HG03066 (cell line): ENCODE measurements around the gene PPM1N.
A peak's percentile ranks its signal among the peaks of the same experiment; 100 is the strongest.

Experiments used
- ATAC-seq: cut with Tn5 transposase; IDR thresholded peaks from one replicate; pipeline ENCODE4 v1.9.1; 2021; ENCODE audit warnings: low read depth; ENCODE audit not compliant: unreplicated experiment

PPM1N gene, protein sequence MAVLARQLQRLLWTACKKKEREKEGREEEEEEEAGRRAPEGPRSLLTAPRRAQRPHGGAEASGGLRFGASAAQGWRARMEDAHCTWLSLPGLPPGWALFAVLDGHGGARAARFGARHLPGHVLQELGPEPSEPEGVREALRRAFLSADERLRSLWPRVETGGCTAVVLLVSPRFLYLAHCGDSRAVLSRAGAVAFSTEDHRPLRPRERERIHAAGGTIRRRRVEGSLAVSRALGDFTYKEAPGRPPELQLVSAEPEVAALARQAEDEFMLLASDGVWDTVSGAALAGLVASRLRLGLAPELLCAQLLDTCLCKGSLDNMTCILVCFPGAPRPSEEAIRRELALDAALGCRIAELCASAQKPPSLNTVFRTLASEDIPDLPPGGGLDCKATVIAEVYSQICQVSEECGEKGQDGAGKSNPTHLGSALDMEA

DNA sequence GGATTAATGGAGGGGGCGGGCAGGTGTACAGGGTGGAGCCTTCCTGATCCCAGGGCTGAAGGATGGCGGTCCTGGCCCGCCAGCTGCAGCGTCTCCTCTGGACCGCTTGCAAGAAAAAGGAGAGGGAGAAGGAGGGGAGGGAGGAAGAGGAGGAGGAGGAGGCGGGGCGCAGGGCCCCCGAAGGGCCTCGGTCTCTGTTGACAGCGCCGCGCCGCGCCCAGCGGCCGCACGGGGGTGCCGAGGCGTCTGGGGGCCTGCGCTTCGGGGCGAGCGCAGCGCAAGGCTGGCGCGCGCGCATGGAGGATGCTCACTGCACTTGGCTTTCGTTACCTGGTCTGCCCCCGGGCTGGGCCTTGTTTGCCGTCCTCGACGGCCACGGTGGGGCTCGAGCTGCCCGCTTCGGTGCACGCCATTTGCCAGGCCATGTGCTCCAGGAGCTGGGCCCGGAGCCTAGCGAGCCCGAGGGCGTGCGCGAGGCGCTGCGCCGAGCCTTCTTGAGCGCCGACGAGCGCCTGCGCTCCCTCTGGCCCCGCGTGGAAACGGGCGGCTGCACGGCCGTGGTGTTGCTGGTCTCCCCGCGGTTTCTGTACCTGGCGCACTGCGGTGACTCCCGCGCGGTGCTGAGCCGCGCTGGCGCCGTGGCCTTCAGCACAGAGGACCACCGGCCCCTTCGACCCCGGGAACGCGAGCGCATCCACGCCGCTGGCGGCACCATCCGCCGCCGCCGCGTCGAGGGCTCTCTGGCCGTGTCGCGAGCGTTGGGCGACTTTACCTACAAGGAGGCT lies at the start of gene PPM1N:
Gene PPM1N (plus strand): TSS at position 33 of the 785 bp plus-strand sequence. CDS start 30 bp downstream, at position 63.
- ATAC-seq, result no peak

DNA sequence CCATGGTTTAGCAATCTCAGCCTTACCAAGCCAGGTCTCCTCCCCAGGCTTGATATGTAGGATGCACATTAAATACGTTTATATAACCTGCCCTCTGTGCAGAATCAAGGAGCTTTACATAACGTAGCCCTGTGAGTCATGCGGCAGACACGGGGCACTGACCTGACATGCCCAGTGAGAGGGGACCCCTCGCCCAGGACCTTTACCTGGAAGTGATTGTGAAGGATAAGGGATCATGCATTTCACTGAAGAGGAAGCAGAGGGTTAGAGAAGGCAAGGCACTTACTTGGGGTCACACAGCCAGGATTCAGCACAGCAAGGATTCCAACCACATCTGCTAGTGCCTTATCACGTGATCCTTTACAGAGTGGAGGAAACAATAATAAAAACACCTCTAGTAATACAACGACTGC lies 49.4 kb upstream of the PPM1N start:
- no peak for ATAC-seq

DNA sequence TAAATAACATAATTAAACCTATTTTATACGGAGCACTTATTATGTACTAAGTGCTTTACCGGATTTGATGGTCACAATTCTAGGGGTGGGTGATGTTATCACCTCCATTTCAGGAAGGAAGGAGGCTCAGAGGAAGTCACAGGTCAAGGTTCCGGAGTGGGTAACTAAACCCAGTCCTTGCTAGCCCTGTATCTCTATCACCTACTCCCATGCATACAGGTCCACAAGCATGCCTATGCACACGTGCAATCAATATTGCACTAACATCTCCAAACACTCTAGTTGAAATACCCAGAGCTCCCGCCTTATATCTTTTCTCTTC lies 48.3 kb upstream of the PPM1N start:
- no peak for ATAC-seq

DNA sequence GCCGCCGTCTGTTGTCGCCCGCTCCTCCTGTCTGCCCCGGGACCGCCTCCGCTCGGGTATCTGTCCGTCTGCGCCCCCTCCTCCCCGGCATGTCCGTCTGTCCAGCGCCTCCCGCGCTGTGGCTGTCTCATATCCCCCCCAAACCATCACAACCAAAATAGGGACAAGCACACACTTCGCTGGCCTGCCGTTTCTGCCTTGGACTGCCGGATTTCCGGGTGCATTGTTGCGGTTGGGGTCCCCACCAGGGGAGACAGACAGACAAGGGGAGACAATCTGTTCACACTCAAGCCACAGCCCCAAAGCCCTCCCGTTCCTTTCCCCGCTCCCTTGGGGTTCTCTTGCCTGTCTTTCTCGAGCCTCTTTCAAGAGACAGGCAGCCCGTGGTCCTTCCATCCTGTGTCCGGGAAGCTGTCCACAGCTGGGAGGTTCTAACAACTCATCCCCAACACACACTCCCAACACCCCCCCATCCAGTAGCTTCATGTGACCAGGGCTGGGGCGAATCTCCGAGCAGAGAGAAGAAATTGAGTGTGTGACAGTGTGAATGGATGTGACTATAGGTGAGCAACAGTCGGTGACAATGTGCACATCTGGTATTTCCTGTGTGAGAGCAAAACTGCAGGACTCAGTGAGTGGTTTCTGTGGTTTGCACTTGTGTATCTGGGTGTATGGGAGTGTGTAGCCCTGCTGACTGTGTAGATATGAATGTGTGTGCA lies 47.0 kb upstream of the PPM1N start:
- no peak for ATAC-seq

DNA sequence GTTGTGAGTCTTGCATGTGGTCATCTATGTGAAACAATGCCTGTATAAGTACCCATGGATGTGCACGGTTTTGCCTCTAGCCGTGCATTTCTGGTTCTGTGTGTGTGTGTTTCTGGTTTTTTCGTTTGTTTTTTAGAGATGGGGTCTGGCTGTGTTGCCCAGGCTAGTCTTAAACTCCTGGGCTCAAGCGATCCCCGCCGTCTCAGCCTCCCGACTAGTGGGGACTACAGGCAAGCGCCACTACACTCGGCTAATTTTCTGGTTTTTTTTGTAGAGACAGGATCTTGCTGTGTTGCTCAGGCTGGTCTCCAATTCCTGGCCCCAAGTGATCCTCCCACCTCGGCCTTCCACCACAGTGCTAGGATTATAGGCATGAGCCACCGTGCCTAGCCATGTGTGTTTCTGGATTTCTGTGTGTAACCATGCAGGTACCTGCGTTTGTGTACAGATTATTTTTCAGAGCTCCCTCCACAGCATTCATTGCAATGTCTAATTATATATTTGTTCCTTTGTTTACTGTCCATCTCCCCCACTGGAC lies 46.3 kb upstream of the PPM1N start:
- ATAC-seq, result no peak

DNA sequence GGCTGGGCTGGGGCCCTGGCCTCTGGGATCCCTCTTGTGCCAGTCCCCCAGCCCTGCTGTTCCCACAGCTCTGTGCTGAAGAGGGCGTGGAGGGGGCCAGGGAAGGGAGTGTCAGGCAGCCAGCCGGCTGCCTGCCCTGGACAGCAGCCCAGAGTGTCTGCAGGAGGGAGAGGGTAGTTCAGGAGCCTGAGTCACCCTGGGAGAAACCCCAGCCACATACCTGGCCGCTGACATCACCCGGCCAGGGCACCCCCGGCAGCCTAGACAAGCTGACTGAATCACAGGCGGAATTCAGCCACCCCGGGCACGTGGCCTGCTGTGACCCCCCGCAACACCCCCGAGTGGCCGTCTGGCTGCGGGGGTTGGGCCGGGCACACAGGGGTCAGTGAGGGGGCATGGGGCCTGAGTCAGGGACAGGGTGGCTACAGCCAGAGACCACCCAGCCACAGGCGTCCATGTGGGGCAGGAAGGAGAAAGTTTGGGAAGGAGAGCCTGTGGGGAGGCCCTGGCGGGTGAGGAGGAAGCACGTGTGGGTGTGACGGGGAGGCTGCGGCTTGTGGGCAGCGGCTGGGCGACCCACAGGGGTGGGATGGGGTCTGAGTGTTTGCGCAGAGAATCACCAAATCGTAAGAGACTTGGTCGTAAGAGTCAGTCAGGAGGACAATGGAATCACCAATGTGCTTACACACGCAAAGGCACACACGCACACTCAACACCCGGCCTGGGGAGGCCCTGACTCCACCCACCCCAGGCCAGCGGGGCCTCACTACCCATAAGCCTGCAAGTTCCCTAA lies 42.3 kb upstream of the PPM1N start:
- ATAC-seq, result no peak

DNA sequence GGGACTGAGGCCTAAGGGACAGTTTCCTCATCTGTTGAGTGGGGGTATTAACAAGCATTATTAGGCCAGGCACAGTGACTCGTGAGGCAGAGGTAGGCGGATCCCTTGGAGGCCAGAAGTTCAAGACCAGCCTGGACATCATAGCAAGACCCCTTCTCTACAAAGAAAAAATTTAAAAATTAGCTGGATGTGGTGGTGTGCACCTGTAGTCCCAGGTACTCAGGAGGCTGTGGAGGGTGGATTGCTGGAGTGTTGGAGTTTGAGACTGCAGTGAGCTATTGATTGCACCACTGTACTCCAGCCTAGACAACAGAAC lies 41.8 kb upstream of the PPM1N start:
- ATAC-seq, result no peak

DNA sequence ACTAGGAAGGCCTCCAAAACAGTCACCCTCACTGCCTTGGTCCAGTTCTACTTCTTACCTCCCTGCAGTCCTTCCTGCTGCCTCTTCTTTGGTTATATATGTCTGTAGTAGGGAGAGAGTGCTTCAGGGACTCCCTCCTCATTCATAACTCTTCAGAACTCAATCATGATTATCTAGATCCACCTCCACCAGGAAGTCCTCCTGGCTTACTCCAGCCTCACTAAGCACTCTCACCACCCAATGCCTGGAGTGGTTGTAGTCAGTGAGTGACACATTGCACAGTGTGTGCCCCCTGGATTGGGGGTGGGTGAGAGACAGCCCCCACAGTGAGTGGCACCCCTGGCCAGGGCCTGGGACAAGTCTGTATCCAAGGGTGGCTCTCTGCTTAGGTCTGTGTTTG lies 40.5 kb upstream of the PPM1N start:
- ATAC-seq, result no peak

DNA sequence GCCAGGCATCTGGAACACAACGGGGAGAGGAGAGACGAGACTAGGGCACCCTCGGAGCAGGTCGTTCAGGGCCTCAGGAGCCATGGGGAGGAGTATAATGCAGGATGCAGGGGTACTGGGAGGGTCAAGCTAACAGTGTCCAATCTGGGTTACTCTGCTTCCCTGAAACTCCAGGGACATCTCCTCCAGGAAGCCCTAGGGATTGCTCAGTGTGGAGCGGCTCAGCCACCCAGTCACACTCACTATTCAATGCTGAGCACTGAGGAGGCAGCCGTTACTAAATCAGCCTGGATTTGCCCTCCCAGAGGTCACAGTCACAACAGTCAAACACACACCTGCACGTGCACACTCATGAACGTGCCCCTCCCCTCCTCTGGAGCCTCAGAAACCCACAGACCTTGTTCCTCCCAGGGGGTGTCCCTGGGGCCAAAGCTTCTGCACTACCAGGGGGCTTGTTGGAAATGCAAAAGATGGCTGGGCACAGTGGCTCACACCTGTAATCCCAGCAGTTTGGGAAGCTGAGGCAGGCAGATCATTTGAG lies 37.4 kb upstream of the PPM1N start:
- no peak for ATAC-seq

DNA sequence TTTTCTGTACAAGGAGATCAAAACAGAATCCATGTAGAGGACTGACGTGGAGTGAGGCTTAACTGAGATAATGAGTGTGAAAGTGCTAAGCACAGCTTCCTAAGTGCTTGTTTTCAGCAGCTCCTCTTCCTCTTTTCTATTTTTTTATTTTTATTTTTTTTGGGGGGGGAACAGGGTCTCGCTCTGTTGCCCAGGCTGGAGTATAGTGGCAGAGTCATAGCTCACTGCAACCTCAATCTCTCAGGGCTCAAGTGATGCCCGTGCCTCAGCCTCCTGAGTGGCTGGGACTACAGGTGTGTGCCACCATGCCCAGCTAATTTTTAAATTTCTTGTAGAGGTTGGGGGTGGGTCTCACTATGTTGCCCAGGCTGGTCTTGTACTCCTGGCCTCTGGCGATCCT lies 36.1 kb upstream of the PPM1N start:
- ATAC-seq, result no peak

DNA sequence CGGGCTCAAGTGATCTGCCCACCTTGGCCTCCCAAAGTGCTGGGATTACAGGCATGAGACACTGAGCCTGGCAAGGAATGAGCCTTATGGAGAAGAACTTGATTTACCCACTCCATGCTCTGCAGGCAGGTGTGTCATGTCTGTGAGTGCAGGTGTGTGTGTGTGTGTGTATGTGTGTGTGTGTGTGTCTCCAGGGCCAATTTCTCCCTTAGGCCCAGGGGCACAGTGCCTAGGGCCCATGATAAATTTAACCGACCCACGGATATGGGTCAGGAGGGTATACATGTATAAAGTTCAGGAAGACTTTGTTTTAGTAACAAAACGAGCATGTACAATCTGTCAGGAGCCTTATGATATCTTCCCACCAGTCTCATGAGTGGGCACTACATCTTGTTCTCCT lies 35.0 kb upstream of the PPM1N start:
- no peak for ATAC-seq

DNA sequence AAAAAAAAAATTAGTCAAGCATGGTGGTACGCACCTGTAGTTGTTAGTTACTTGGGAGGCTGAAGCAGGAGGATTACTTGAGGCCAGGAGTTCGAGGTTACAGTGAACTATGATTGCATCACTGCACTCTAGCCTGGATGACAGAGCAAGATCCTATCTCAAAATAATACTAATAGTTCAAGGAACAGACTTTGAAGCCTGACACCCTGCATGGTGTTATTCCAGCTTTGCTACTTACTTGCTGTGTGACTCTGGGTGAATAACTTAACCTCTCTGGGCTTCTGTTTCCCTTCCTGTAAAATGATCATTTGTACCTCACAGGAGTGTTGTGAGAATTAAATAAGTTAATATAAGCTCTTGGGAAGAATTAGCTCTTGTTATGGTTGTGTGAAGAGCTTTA lies 34.0 kb upstream of the PPM1N start:
- no peak for ATAC-seq

DNA sequence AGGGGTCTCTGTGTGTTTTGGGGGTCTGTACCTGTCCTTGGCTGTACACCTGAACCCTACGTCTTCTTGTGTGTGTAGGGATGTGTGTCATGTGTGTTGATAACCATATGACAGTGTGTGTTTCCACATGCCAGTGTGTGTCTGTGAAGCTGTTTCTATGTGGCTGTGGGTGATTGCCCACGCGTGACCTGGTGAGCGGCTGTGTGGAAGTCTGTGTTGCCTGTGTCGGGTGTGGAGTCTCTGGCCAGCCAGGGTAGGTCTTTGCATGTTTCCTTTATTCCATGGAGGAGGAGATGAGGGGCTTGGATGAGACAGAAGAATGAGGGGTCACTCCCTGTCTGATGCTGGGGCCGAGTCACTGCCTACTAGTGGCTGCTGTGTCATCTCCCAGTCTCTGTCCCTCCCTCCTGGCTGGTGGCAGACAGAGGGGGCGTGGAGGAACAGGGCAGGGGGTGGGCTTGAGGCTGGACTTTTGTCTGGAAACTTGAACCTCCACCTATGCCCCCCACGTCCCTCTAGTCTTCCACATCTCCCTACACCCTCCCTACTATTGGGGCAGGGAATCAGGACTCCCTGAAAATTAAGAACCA lies 33.3 kb upstream of the PPM1N start:
- no peak for ATAC-seq

DNA sequence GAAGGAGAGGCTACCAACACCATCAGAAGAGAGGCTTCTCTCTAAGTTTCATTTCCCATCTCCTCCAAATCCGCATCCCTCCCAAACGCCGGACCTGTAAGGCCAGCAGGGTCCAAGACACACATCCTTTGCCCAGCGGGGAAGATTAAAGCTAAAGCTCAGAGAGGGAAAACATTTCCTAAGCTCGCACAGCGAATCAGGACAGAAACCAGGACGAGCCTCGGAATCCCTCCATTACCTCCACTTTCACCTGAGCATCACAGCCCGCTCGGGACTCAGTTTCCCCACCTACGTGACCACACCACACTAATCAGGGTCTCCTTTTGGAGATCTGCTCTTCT lies 31.2 kb upstream of the PPM1N start:
- no peak for ATAC-seq

DNA sequence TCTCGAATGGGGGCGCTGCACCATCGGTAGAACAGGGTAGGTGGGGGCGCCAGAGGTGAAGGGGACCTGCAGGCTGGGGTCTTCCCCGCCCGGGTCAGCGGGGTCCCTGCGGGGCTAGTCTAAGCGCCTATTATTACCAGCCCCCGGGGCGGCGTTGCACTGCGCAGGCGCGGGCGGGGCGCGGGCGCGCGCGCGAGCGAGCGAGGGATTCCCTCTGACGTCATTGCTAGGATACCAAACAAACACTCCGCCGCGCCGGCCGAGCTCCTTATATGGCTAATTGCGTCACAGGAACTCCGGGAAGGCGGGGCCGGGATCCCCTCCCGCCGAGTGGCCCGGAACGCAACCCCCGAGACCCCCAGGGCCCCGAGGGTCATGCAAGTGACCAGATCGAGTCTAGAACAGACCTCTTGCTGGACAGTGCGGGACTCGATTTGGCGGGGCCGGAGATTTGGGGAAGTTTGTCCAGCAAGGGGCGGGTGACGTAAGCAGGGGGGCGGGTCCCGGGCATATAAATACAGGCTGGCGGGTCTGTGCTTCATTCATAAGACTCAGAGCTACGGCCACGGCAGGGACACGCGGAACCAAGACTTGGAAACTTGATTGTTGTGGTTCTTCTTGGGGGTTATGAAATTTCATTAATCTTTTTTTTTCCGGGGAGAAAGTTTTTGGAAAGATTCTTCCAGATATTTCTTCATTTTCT lies 30.6 kb upstream of the PPM1N start, which contains the start of gene FOSB:
Gene FOSB (plus strand): TSS at position 541 of the 703 bp plus-strand sequence. CDS start 591 bp downstream, outside the sequence.
- ATAC-seq, result peak; percentile 38

DNA sequence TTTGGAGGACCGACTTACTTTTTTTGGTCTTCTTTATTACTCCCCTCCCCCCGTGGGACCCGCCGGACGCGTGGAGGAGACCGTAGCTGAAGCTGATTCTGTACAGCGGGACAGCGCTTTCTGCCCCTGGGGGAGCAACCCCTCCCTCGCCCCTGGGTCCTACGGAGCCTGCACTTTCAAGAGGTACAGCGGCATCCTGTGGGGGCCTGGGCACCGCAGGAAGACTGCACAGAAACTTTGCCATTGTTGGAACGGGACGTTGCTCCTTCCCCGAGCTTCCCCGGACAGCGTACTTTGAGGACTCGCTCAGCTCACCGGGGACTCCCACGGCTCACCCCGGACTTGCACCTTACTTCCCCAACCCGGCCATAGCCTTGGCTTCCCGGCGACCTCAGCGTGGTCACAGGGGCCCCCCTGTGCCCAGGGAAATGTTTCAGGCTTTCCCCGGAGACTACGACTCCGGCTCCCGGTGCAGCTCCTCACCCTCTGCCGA lies 30.0 kb upstream of the PPM1N start:
- no peak for ATAC-seq

DNA sequence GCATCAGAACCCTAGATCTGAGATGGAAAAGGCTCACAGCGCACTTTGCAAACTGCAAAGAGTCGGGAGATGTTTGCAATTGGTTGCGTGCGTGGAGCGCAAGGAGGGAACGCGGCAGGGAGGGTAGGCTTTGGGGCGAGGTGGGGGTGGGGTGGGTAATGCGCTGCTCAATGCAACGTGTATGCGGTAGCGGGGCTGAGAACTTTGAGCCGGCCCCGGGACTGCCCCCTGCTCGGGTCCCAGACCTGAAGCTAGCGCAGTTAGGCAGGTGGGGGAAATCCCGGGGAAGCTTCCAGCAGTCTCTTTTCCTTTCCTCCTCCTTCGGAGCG lies 29.5 kb upstream of the PPM1N start:
- peak; percentile 16 for ATAC-seq

DNA sequence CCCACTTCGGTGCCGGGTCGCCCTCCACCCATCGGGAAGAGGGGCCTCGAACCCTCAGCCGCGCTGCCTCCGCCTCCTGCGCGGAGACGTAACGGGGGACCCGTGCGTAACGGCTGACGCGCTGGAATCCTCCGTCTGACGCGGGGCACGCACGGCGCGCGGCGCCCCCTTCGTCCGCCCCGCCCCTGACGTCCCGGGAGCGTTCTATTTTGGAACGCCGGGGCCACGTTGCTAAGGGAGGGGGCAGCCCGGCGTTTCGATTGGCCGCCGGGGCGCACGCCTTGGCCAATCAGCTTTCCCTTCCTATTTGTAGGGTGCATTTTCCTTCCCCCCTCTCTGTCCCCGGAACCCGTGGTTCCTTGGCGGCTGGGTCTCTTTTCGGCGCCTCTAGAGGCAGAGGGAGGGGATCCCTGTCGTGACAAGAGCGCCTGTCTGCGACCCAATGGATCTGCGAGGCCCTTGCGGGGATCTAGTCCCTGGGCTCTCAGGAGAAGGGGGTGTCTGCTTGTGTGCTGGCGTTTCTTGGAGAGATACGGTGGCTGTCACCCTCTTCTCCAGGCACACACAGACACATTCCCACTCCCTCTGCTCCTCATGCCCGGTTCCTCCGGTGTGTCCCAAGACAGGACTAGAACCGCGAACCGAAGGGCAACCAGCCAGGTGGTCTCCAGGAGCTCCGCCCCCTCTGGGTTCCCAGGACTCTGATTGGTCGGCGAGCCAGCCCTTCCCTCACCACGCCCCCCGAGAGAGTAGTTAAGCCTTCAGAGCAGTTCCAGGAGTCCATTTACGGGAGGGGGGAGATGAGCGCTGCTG lies 28.9 kb upstream of the PPM1N start:
- ATAC-seq, result peak; percentile 51
